SK-N-SH (cell line): ENCODE data around the gene GEMIN7.

Source experiments
- CTCF ChIP-seq: fragments of 200-600 bp; sonication (generic); IDR thresholded peaks from 2 replicates; pipeline ENCODE4 v1.6.1; 2017; ENCODE audit warnings: antibody characterized with exemption, mild to moderate bottlenecking, moderate library complexity
- EP300 ChIP-seq, 2 experiments: IDR thresholded peaks; 2 replicates each; pipeline versions ENCODE4 v1.4.0 to v1.6.1; 2012; ENCODE audit warnings: borderline replicate concordance in 1 of 2, low read depth in 1 of 2, low read length in 1 of 2
- FOXJ3 ChIP-seq: sonication (generic); formaldehyde crosslinking; IDR thresholded peaks from 2 replicates; pipeline ENCODE4 v1.5.1; 2020; ENCODE audit warnings: mild to moderate bottlenecking, missing genetic modification reagents
- GATA2 ChIP-seq: sonication (generic); formaldehyde crosslinking; IDR thresholded peaks from 2 replicates; pipeline ENCODE4 v1.5.0; 2020; ENCODE audit warnings: mild to moderate bottlenecking, missing genetic modification reagents
- IRF3 ChIP-seq: fragments of 150-350 bp; IDR thresholded peaks from 2 replicates; pipeline ENCODE4 v1.6.1; 2016; ENCODE audit warnings: mild to moderate bottlenecking, low read depth, low read length
- MAX ChIP-seq: IDR thresholded peaks from 2 replicates; pipeline ENCODE4 v1.4.0; 2012; ENCODE audit warnings: low read depth
- MEF2A ChIP-seq: IDR thresholded peaks from 2 replicates; pipeline ENCODE4 v1.4.0; 2012; ENCODE audit warnings: low read depth, borderline replicate concordance
- NRF1 ChIP-seq: IDR thresholded peaks from 2 replicates; pipeline ENCODE4 v1.6.1; 2012; ENCODE audit warnings: low read depth, mild to moderate bottlenecking, low read length
- POLR2AphosphoS5 ChIP-seq: IDR thresholded peaks from 2 replicates; pipeline ENCODE4 v1.6.1; 2012; ENCODE audit warnings: low read depth, low read length
- RAD21 ChIP-seq: IDR thresholded peaks from 2 replicates; pipeline ENCODE4 v1.6.1; 2012; ENCODE audit warnings: mild to moderate bottlenecking, low read length
- REST ChIP-seq: IDR thresholded peaks from 2 replicates; pipeline ENCODE4 v1.6.1; 2012; ENCODE audit warnings: mild to moderate bottlenecking, low read depth, low read length, moderate library complexity
- SIN3A ChIP-seq: IDR thresholded peaks from 2 replicates; pipeline ENCODE4 v1.6.1; 2012; ENCODE audit warnings: low read depth, mild to moderate bottlenecking, low read length, moderate library complexity, borderline replicate concordance
- TAF1 ChIP-seq: IDR thresholded peaks from 2 replicates; pipeline ENCODE4 v1.6.1; 2012; ENCODE audit warnings: low read depth, mild to moderate bottlenecking, low read length, moderate library complexity, borderline replicate concordance
- TEAD4 ChIP-seq: IDR thresholded peaks from 2 replicates; pipeline ENCODE4 v1.4.0; 2012; ENCODE audit warnings: mild to moderate bottlenecking, borderline replicate concordance; ENCODE audit not compliant: insufficient read depth

GRCh38 chr19:45079911-45080370 lies 881 bp downstream of the GEMIN7 start:
- TF ChIP-seq CTCF (no peak), TAF1 (no peak), MEF2A (no peak), POLR2AphosphoS5 (no peak), SIN3A (no peak), GATA2 (CRISPR knock-in tag) (no peak), RAD21 (no peak), REST (no peak), NRF1 (no peak), TEAD4 (no peak), EP300 (IDR thresholded peaks at IDR 0.05; ENCODE audit: borderline replicate concordance in 1 of 2, low read depth in 1 of 2, low read length in 1 of 2) (no peak), IRF3 (no peak), MAX (no peak), FOXJ3 (CRISPR knock-in tag) (no peak)
